ENCODE measurements around the gene SLC35E3. TPM values are rescaled to one million over a fixed set of nuclear protein-coding genes. Genes with fewer than 3 reads are reported as not detected.

Gene SLC35E3
- total and polyA plus RNA-seq, 2 of the 13 experiments (the other 11 are each of a cell fraction or from before 2014, with no cell fraction given), result 13.0 to 22.1 TPM

- no peak for TF ChIP-seq FOSL1 (CRISPR knock-in tag; IDR thresholded peaks at IDR 0.05; ENCODE audit: borderline replicate concordance)
- TF ChIP-seq AGO2 (optimal IDR thresholded peaks at IDR 0.05; ENCODE audit: low read depth, low read length), result no peak
- no peak for TF ChIP-seq PATZ1 (CRISPR knock-in tag; IDR thresholded peaks at IDR 0.05)
- TF ChIP-seq SMARCE1 (IDR thresholded peaks at IDR 0.05; ENCODE audit: borderline replicate concordance), result no peak
- peak; percentile 75 for TF ChIP-seq ZBTB38 (CRISPR knock-in tag; IDR thresholded peaks at IDR 0.05)
- TF ChIP-seq SMYD3 (CRISPR knock-in tag; IDR thresholded peaks at IDR 0.05), result peak; percentile 27; the same call in 1 of the 2 replicates
- TF ChIP-seq KMT2B (CRISPR knock-in tag; IDR thresholded peaks at IDR 0.05), result no peak
- no peak for TF ChIP-seq XBP1 (CRISPR knock-in tag; IDR thresholded peaks at IDR 0.05)
- TF ChIP-seq RELA (CRISPR knock-in tag; IDR thresholded peaks at IDR 0.05), result no peak
- TF ChIP-seq TARDBP (CRISPR knock-in tag; IDR thresholded peaks at IDR 0.05), result peak; percentile 41; the same call in 1 of the 2 replicates
- TF ChIP-seq ZNF460 (CRISPR knock-in tag; IDR thresholded peaks at IDR 0.05; ENCODE audit: borderline replicate concordance), result no peak
- 0 out of 2 replicates have a peak, but pooled peaks have one; percentile 24 for TF ChIP-seq TGIF2 (CRISPR knock-in tag; IDR thresholded peaks at IDR 0.05)
- TF ChIP-seq ZNF224 (CRISPR knock-in tag; IDR thresholded peaks at IDR 0.05), result no peak
- TF ChIP-seq MLXIP (CRISPR knock-in tag; IDR thresholded peaks at IDR 0.05; ENCODE audit: borderline replicate concordance), result no peak
- TF ChIP-seq ZFP1 (CRISPR knock-in tag; IDR thresholded peaks at IDR 0.05), result no peak
- no peak for TF ChIP-seq PRMT3 (CRISPR knock-in tag; IDR thresholded peaks at IDR 0.05; ENCODE audit: borderline replicate concordance, low read depth)
- no peak for TF ChIP-seq KLF11 (CRISPR knock-in tag; IDR thresholded peaks at IDR 0.05)
- TF ChIP-seq ZBTB34 (CRISPR knock-in tag; IDR thresholded peaks at IDR 0.05), result no peak
- no peak for TF ChIP-seq KDM5B (CRISPR knock-in tag; IDR thresholded peaks at IDR 0.05; ENCODE audit: borderline replicate concordance)
- no peak for TF ChIP-seq ZBTB44 (CRISPR knock-in tag; IDR thresholded peaks at IDR 0.05)
- no peak for TF ChIP-seq MAF1 (CRISPR knock-in tag; IDR thresholded peaks at IDR 0.05; ENCODE audit: borderline replicate concordance)
- TF ChIP-seq ZNF773 (CRISPR knock-in tag; IDR thresholded peaks at IDR 0.05; ENCODE audit: borderline replicate concordance), result no peak
- TF ChIP-seq SAP130 (CRISPR knock-in tag; IDR thresholded peaks at IDR 0.05; ENCODE audit: low read depth), result 0 out of 2 replicates have a peak, but pooled peaks have one; percentile 25
Observed at GRCh38 chr12:68784015-68784414, 38.0 kb downstream of the SLC35E3 start (continued).

Data from HepG2 (cell line).